SK-N-SH (cell line): ENCODE data around the gene CEACAM7. TPM values are rescaled to one million over a fixed set of nuclear protein-coding genes. Genes with fewer than 3 reads are reported as not detected.

ENCODE experiments used
- CTCF ChIA-PET: fragments of 300-600, 350-600 bp; formaldehyde crosslinking; extraction: SDS; loops from one replicate; lab custom pipeline; 2021; lab: Yijun Ruan, JAX
- POLR2A ChIA-PET: fragments of 350-600 bp; sonication (Branson Sonifier 250); formaldehyde crosslinking; extraction: SDS; loops from one replicate; lab custom pipeline; 2020; ENCODE audit warnings: antibody characterized with exemption, inconsistent platforms; lab: Yijun Ruan, JAX
- DNase-seq: peaks from one replicate; pipeline ENCODE4 v3.0.0; 2012
- H2AFZ ChIP-seq: fragments of 200-600 bp; sonication (generic); 2 replicates; pipeline ENCODE4 v1.8.1; 2016; ENCODE audit warnings: antibody characterized with exemption, mild to moderate bottlenecking, low read depth
- H3F3A ChIP-seq: fragments of 200-600 bp; sonication (generic); replicated peaks from 2 replicates; pipeline ENCODE3; 2016; ENCODE audit warnings: antibody characterized with exemption, mild to moderate bottlenecking; ENCODE audit not compliant: insufficient read depth
- H3K27ac ChIP-seq, 2 experiments: fragments of 200-500 bp in 1 of 2; fragments of 200-600 bp in 1 of 2; sonication (Bioruptor generic) in 1 of 2; sonication (generic), shearing (Covaris generic) in 1 of 2; 2 replicates each; pipeline versions ENCODE4 v1.5.1 to v1.6.1; 2014 to 2016; ENCODE audit warnings: low read depth in 2 of 2, inconsistent platforms in 1 of 2, low read length in 1 of 2, mild to moderate bottlenecking in 1 of 2, mixed read lengths in 1 of 2
- H3K27me3 ChIP-seq: fragments of 200-600 bp; sonication (generic), shearing (Covaris generic); 2 replicates; pipeline ENCODE4 v1.6.1; 2016; ENCODE audit warnings: mixed run types; ENCODE audit not compliant: insufficient read depth
- H3K36me3 ChIP-seq, 2 experiments: fragments of 200-500 bp in 1 of 2; fragments of 200-600 bp in 1 of 2; sonication (Bioruptor generic) in 1 of 2; sonication (generic) in 1 of 2; replicated peaks in 1 of 2; 2 replicates each; pipeline versions ENCODE3 to v1.5.1; 2014 to 2016; ENCODE audit warnings: low read length in 1 of 2, mild to moderate bottlenecking in 1 of 2; ENCODE audit not compliant: insufficient read depth in 2 of 2, control insufficient read depth in 1 of 2
- H3K4me1 ChIP-seq, 2 experiments: fragments of 200-500 bp in 1 of 2; fragments of 200-600 bp in 1 of 2; sonication (Bioruptor generic) in 1 of 2; sonication (generic), shearing (Covaris generic) in 1 of 2; 2 replicates each; pipeline versions ENCODE4 v1.5.1 to v1.6.1; 2014 to 2016; ENCODE audit warnings: low read depth in 1 of 2, low read length in 1 of 2, mixed run types in 1 of 2; ENCODE audit not compliant: insufficient read depth in 2 of 2, control insufficient read depth in 1 of 2
- H3K4me2 ChIP-seq: fragments of 200-600 bp; sonication (generic), shearing (Covaris generic); 2 replicates; pipeline ENCODE4 v1.6.1; 2017; ENCODE audit warnings: mixed run types
- H3K4me3 ChIP-seq, 2 experiments: fragments of 200-500 bp in 1 of 2; fragments of 200-600 bp in 1 of 2; sonication (Bioruptor generic) in 1 of 2; sonication (generic), shearing (Covaris generic) in 1 of 2; 2 replicates each; pipeline versions ENCODE4 v1.5.1 to v1.8.1; 2014 to 2016; ENCODE audit warnings: low read depth in 2 of 2, inconsistent platforms in 1 of 2, low read length in 1 of 2, mild to moderate bottlenecking in 1 of 2, mixed read lengths in 1 of 2, moderate library complexity in 1 of 2
- H3K79me2 ChIP-seq: fragments of 200-600 bp; sonication (generic); 2 replicates; pipeline ENCODE4 v1.8.1; 2017; ENCODE audit warnings: mild to moderate bottlenecking; ENCODE audit not compliant: insufficient read depth
- H3K9ac ChIP-seq: fragments of 200-600 bp; sonication (generic); 2 replicates; pipeline ENCODE4 v1.6.1; 2017; ENCODE audit warnings: mixed run types
- H3K9me2 ChIP-seq: fragments of 200-600 bp; sonication (generic); 2 replicates; pipeline ENCODE4 v1.6.1; 2017; ENCODE audit warnings: mixed run types
- H3K9me3 ChIP-seq: fragments of 200-600 bp; sonication (generic); 2 replicates; pipeline ENCODE4 v1.6.1; 2017; ENCODE audit warnings: mixed run types, mild to moderate bottlenecking, moderate library complexity
- H4K20me1 ChIP-seq: fragments of 200-600 bp; sonication (generic); 2 replicates; pipeline ENCODE4 v1.6.1; 2017; ENCODE audit warnings: mild to moderate bottlenecking, mixed run types; ENCODE audit not compliant: insufficient read depth
- ELF1 ChIP-seq: IDR thresholded peaks from 2 replicates; pipeline ENCODE4 v1.4.0; 2012
- EZH2phosphoT487 ChIP-seq: fragments of 200-600 bp; sonication (generic); IDR thresholded peaks from 2 replicates; pipeline ENCODE4 v1.6.1; 2017; ENCODE audit warnings: low read depth, mixed run types, mild to moderate bottlenecking, antibody characterized with exemption, moderate library complexity, borderline replicate concordance
- FOXJ3 ChIP-seq: sonication (generic); formaldehyde crosslinking; IDR thresholded peaks from 2 replicates; pipeline ENCODE4 v1.5.1; 2020; ENCODE audit warnings: mild to moderate bottlenecking, missing genetic modification reagents
- FOXM1 ChIP-seq: IDR thresholded peaks from 2 replicates; pipeline ENCODE4 v1.4.0; 2012; ENCODE audit warnings: low read depth, mild to moderate bottlenecking
- GABPA ChIP-seq: IDR thresholded peaks from 2 replicates; pipeline ENCODE4 v1.4.0; 2012; ENCODE audit warnings: low read depth, mild to moderate bottlenecking
- IRF3 ChIP-seq: fragments of 150-350 bp; IDR thresholded peaks from 2 replicates; pipeline ENCODE4 v1.6.1; 2016; ENCODE audit warnings: mild to moderate bottlenecking, low read depth, low read length
- JUND ChIP-seq: IDR thresholded peaks from 2 replicates; pipeline ENCODE4 v1.4.0; 2012
- RAD21 ChIP-seq: IDR thresholded peaks from 2 replicates; pipeline ENCODE4 v1.6.1; 2012; ENCODE audit warnings: mild to moderate bottlenecking, low read length
- RXRA ChIP-seq: IDR thresholded peaks from 2 replicates; pipeline ENCODE4 v1.4.0; 2012; ENCODE audit warnings: low read depth, mild to moderate bottlenecking, borderline replicate concordance
- SIN3A ChIP-seq: IDR thresholded peaks from 2 replicates; pipeline ENCODE4 v1.6.1; 2012; ENCODE audit warnings: low read depth, mild to moderate bottlenecking, low read length, moderate library complexity, borderline replicate concordance
- SMC3 ChIP-seq: IDR thresholded peaks from 2 replicates; pipeline ENCODE4 v1.6.1; 2012; ENCODE audit warnings: low read depth, low read length, improper control_type of control experiment
- TAF1 ChIP-seq: IDR thresholded peaks from 2 replicates; pipeline ENCODE4 v1.6.1; 2012; ENCODE audit warnings: low read depth, mild to moderate bottlenecking, low read length, moderate library complexity, borderline replicate concordance
- TCF12 ChIP-seq: IDR thresholded peaks from 2 replicates; pipeline ENCODE4 v1.4.0; 2012
- TEAD4 ChIP-seq: IDR thresholded peaks from 2 replicates; pipeline ENCODE4 v1.4.0; 2012; ENCODE audit warnings: mild to moderate bottlenecking, borderline replicate concordance; ENCODE audit not compliant: insufficient read depth
- USF1 ChIP-seq: IDR thresholded peaks from 2 replicates; pipeline ENCODE4 v1.4.0; 2012; ENCODE audit warnings: low read depth, borderline replicate concordance
- YY1 ChIP-seq: IDR thresholded peaks from 2 replicates; pipeline ENCODE4 v1.4.0; 2012; ENCODE audit warnings: low read depth, mild to moderate bottlenecking
- ZBTB33 ChIP-seq: IDR thresholded peaks from 2 replicates; pipeline ENCODE4 v1.4.0; 2012; ENCODE audit warnings: low read depth, borderline replicate concordance
- WGBS: methylation state at CpG from one replicate; pipeline ENCODE4 v1.1.6; 2017; ENCODE audit warnings: low lambda C conversion rate; 5-methylcytosine and 5-hydroxymethylcytosine counted together
- polyA plus RNA-seq, 3 experiments: library from polyadenylated mRNA; depleted of rRNA; stranded (reverse); fragments of >200 nt; gene quantifications; 2 replicates each; pipeline ENCODE4 v1.2.3, GENCODE V29; 2012

CEACAM7 gene
- polyA plus RNA-seq, 1 of the 3 experiments (the other 2 are of a cell fraction) = not detected

- TF ChIP-seq ZBTB33 (no peak), TEAD4 (no peak), JUND (no peak), TAF1 (no peak), USF1 (no peak), RXRA (no peak), EZH2phosphoT487 (no peak)
Measured at GRCh38 chr19:41627966-41628675, 59.9 kb downstream of the CEACAM7 start (continued).

GRCh38 chr19:41626877-41627276, 61.2 kb downstream of the CEACAM7 start, which contains the start of gene CEACAM4:
Gene CEACAM4, minus strand, starts transcription at chr19:41627074. Its CDS starts 111 bp downstream, at chr19:41626963.
- Histone ChIP-seq H3K4me3 (no peak within 1 kb of the TSS), H3K4me1 (no peaks in the 10 kb centered on the region), H3K9me2 (no peaks in the 10 kb centered on the region), H2AFZ (no peak within 1 kb of the TSS), H3K9me3 (no peaks in the 10 kb centered on the region), H3F3A (no peaks in the 10 kb centered on the region), H3K36me3 (no peaks in the 10 kb centered on the region), H3K9ac (no peak within 1 kb of the TSS), H3K79me2 (no peaks in the 10 kb centered on the region), H3K4me2 (no peak within 1 kb of the TSS), H3K27me3 (peaks cover 9% of the 10 kb centered on the region; the same call in 1 of the 2 replicates), H3K27ac (no peak within 1 kb of the TSS), H4K20me1 (no peaks in the 10 kb centered on the region)
- POLR2A ChIA-PET = no interaction called here
- CTCF ChIA-PET = interaction anchor here (4.3 kb wide), 1 partner anchor 14 kb away, joined by 21 read pairs; no protein-coding TSS in a partner anchor
- TF ChIP-seq FOXJ3 (CRISPR knock-in tag) = no peak
- TF ChIP-seq EZH2phosphoT487 = no peak
- no peak for TF ChIP-seq TCF12
- TF ChIP-seq ELF1 = no peak
- TF ChIP-seq USF1 = no peak
- no peak for TF ChIP-seq ZBTB33
- no peak for TF ChIP-seq FOXM1
- no peak for TF ChIP-seq YY1
- TF ChIP-seq IRF3 = no peak
- TF ChIP-seq SMC3 = no peak
- TF ChIP-seq TEAD4 = no peak
- TF ChIP-seq GABPA = no peak
- TF ChIP-seq SIN3A = no peak
- TF ChIP-seq RAD21 = no peak
- WGBS = 1% methylated on average over 7 of the region's 7 CpGs
- DNase-seq = no peak
